Fibroblast of gingiva (primary cell): Measurements from ENCODE around the gene PTGES2.

Source experiments
- DNase-seq: peaks from one replicate; pipeline ENCODE4 v3.0.0-alpha.2; 2011; ENCODE audit warnings: low read depth

PTGES2 gene

DNA sequence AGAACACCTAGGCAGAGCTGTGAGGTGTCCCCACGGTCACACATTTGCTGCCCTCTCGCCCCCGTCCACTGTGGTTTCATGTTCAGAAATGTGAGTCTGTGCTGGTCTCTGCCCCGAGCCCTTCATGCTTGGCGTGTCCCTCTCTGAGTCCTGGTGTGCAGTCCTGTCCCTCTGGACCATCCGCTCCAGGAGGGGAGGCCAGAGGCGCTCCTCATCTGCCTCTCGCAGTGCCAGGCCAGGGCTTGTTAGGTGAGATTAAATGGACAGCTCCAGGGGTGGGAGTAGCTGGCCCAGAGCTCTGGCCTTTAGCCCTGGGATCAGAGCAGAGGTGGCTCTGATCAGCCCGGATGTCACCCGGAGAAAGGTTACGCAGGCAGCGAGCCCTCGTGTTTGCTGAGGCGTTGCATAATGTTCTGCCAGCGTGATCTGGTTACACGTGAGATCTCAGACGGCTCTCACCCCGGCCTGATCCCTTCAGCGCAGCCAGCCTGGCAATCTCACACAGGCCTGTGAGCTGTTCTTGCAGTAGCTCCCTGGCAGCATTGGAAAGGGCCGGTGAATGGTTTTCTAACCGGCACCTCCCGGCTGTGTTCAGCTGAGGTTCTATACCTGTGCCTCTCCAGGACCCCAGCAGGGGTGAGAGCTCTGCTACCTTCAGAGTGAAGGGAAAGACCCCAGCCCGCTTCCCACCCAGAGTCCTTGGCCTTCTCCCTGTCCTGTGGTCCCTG lies 24.5 kb downstream of the PTGES2 start:
- DNase-seq, result no peak

DNA sequence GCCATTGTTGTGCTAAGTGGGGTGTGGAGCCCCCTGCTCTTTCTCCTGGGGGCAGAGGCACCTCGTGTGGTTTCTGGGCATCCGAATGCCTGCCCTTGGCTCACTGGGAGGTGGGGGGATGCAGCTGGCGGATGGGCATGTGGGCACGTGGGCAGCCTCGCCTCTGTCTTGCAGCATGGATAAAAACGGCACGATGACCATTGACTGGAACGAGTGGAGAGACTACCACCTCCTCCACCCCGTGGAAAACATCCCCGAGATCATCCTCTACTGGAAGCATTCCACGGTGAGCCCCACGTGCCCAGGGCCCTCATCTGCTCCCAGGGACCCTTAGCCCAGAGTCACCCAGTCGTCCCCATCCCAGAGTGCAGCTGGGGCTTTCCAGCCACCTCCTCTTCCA lies 25.3 kb downstream of the PTGES2 start:
- DNase-seq, result no peak

- no peak for DNase-seq
Measured at GRCh38 chr9:128101690-128102089, 25.8 kb downstream of the PTGES2 start.

DNA sequence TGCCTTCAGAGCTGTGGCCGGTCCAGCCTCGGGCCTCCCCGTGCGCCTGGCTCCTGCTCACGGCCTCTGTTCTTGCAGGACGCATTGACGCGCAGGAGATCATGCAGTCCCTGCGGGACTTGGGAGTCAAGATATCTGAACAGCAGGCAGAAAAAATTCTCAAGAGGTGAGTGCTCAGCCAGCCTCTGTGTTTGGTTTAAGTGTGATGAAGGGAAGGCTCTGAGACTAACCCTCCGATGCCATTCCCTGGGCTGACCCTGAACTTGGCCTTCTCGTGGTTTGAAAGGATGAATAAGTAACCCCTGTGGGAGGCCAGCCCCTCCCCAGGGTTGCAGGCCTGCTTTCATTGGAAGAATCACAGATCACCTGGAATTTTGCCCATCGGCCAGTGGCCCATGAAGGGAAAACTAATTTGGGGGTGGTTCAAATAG lies 26.3 kb downstream of the PTGES2 start:
- DNase-seq, result no peak

- DNase-seq, result no peak
Measured at GRCh38 chr9:128100581-128100980, 26.9 kb downstream of the PTGES2 start.

DNA sequence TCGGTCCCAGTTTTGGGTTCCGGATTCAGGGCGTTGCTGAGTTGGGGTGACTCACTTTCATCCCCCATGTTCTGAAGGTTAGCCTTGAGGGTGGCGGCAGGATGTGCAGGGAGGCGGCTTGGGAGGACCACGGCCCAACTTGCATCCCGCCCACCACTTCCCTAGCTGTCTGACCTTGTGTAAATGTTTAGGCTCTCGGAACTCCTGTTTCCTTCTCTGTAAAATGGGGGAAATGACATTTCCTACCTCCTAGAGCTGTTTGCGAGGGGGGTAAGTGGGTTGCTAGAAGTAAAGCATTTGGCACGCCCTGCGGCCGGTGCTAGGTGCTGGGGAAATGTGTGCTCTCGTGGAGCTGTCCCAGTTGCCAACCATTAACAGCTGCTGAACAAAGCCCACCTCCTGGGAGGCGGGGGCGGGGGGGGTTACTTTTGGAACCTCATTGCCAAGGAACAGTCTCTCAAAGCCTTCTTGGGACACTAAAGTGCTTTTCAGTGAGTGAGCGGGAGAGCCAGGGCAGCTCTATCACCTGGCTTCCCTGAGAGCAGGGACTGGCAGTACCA lies 27.5 kb downstream of the PTGES2 start:
- no peak for DNase-seq

- peak; percentile 37 for DNase-seq
Measured at GRCh38 chr9:128099231-128099931, 28.1 kb downstream of the PTGES2 start.

DNA sequence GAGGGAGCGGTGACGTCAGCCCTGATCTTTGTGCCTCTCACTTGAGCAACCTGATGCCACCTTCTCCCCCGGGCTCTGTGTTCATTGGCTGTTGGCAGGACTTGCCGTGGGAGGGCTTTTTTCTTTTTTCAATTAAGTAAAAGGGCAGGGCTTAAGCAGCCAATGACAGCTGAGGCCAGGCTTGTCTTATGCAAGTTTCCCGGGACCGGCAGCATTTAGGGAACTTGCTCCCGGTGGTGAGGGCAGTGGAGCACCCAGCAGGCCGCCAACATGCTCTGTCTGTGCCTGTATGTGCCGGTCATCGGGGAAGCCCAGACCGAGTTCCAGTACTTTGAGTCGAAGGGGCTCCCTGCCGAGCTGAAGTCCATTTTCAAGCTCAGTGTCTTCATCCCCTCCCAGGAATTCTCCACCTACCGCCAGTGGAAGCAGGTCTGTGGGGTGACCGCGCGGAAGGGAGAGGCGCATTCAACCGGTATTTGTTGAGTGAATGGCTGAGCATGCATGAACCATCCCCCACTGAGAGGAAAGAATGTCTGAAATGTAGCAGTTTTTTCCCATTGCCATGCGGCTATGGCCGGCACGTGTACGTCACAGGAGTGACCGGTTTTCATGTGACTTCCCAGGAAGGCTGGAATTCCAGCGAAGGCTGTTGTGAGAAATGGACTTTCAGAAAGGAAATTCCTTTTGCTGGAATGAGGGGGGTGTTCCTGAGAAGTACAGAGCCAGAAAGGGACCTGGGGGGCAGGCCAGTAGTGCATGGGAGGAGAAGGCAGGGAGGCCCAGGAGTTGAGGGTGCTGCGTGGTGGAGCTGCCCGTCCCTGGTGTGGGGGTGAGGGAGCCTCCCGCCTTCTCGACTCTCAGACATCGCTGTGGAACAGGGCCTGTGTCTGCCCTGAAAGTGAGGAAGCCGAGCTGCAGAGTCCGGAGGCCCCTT lies 29.0 kb downstream of the PTGES2 start:
- DNase-seq, result peak; percentile 98

DNA sequence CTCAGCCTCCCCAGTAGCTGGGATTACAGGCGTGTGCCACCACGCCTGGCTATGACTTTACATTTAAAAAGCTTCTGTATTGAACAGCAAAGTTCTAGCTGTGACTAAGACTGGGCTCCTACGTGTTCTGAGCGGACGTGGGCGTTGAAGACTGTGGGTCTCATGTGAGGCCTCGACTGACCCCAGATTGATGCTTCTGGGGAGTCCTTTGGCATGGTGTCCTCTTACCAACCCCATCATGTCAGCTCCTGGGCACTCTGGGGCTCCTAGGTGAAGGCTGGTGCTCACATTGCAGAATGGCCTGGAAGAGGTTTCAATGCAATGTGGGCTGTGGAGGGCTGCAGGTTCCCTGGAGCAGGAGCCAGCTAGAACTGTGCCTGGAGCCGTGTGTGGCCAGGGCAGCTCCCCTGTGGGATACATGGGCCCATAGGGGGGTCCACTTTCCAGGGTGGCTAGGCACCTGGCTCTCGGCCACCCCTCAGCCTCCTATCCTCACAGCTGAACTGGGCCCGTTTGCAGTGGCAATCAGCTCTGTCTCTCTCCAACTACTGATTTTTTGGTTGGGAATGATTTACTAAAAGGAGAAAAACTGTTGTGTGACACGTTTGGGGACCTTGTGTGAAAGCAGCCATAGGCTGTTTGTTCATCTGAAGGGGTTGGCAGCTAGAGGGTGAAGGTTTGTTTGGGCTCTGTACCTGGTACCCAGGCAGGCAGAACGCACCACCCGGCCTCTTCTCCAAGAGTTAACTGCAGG lies 29.8 kb downstream of the PTGES2 start:
- no peak for DNase-seq

- DNase-seq, result no peak
Measured at GRCh38 chr9:128096616-128097536, 30.7 kb downstream of the PTGES2 start.

GRCh38 chr9:128094950-128095544 lies 32.5 kb downstream of the PTGES2 start:
- DNase-seq, result no peak

DNA sequence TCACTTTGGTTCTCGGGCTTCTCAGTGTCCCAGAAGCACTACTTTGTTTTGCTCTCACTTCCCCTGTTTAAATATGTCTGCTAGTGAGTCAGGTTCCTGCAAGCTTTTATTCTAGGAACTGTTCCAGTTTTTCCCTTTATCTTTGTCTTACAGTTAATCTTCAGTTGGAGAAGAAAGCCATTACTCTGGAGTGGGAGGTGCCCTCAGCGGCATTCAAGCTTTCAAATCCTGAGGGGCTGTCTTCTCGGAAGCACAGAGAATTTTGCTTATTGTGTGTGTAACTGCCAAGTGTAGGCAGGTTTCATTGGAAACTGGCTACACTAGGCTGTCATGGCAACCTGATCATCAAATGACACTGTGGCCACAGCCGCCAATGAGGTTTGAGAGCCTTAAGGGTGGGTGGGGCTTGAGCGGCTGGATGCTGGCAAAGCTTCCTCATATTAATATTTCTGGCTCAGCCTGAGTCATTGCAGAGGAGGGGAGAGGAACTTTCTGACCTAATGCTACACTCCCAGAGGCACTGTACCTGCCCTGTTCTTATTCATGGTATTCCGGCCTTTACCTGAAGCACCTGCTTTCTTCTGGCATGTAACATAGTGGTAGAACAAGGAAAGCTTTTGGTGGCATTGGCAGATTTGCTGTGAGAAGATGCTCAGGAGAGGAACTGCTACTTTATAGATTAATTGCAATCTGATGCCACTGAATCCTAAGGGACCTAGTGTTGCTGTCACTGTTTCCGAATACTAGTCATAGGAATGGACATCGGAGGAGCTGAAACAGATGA lies 33.2 kb downstream of the PTGES2 start:
- peak; percentile 98 for DNase-seq

GRCh38 chr9:128093011-128093410 lies 34.5 kb downstream of the PTGES2 start:
- no peak for DNase-seq

DNA sequence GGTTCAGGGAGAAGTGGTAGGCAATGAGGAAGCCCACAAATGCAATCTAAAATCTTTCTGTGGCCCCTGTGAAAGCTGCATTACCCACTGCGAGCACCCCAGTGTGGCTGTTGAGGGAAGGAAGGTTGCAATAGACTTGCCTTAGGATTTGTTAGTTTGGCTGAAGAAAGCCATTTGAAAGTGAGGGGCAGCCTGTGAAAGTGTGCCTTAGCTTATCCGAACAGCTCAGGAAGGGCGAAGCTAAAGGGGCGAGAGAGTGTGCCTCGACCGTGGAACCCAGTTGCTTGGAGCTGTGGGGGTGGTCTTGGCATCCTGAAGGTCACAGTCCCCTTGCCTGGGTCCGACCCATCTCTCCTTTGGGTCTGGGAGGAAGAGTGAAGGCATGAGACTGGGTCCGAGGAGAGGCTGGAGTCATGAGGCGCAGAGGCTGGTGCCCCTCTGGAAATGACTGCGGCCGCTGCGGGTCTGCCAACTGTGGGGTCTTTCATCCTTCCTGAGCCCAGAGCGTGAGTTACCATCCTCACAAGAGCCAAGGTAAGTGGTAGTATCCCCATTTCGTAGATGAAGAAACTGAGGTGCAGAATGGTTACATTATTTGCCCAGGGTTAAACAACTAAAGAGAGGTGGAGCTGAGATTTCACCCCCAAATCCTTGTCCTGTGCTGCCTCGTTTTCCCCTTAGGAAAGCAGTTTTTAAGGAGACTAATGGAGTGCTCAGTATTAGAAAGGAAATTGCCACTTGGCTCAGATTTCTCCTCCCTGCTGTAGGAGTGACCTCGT lies 35.1 kb downstream of the PTGES2 start:
- DNase-seq, result no peak

DNA sequence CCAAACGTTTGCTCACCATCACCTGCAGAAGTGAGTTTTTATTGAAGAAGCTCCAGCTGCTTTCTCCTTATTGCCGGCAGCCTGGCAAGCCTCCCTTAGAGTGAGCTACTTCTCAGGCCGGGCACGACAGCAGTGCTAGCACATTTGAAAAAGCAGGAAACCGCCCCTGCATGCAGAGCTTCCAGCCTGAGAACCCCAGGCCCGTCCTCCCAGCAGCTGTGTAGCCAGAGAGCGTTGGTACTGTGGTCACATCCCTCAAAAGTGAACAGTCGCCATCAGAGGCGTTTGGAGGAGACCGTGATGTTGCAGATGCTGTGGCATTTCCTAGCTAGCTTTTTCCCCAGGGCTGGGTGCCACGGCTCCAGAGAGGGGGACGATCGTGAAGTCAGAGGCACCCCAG lies 36.0 kb downstream of the PTGES2 start:
- DNase-seq, result no peak

- peak; percentile 95 for DNase-seq
Measured at GRCh38 chr9:128091144-128091543, 36.4 kb downstream of the PTGES2 start.

GRCh38 chr9:128089299-128089698 lies 38.2 kb downstream of the PTGES2 start:
- DNase-seq, result no peak

DNA sequence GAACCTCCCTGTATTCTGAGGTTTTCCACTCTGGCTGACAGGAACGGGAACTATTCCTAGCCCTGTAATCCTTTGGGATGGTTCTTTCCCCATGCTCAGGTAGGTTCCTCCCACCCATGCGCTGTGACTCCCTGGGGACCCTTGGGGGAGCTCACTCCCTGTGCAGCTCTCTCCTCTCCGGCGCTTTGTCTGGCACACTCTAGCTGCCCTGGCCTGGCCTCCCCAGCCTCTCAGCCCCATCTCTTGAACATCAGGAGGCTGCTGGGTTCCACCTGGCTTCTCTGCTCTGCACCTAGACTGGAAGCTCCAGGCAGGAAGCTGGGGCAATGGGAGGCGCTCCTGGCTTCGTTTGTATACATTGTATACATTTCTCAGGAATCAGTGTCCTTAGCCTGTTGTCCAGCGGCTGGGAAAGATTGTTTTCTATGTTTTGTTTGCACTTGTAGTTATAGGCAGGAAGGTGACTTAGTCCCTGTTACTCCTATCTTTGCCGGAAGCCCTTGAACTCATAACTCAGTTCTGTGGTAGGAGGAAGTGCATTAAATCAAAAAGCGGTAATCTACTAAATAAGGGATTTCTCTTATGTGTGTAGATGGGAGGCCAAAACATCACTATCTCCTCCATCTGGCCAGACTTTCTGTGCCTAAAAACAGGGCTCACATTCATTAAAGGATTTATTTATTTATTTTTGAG lies 39.1 kb downstream of the PTGES2 start:
- DNase-seq, result no peak
